Non-pigmented ciliary epithelial cell (primary cell): ENCODE measurements around the gene CSF2.

Source experiments
- DNase-seq: peaks from one replicate; pipeline ENCODE4 v3.0.0-alpha.2; 2010; ENCODE audit warnings: low read depth

The CSF2 gene

DNA sequence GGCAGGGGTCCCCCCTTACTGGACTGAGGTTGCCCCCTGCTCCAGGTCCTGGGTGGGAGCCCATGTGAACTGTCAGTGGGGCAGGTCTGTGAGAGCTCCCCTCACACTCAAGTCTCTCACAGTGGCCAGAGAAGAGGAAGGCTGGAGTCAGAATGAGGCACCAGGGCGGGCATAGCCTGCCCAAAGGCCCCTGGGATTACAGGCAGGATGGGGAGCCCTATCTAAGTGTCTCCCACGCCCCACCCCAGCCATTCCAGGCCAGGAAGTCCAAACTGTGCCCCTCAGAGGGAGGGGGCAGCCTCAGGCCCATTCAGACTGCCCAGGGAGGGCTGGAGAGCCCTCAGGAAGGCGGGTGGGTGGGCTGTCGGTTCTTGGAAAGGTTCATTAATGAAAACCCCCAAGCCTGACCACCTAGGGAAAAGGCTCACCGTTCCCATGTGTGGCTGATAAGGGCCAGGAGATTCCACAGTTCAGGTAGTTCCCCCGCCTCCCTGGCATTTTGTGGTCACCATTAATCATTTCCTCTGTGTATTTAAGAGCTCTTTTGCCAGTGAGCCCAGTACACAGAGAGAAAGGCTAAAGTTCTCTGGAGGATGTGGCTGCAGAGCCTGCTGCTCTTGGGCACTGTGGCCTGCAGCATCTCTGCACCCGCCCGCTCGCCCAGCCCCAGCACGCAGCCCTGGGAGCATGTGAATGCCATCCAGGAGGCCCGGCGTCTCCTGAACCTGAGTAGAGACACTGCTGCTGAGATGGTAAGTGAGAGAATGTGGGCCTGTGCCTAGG lies at the start of gene CSF2:
Gene CSF2 (plus strand): TSS at position 559 of the 783 bp plus-strand sequence. CDS start 35 bp downstream, at position 594.
- no peak for DNase-seq

DNA sequence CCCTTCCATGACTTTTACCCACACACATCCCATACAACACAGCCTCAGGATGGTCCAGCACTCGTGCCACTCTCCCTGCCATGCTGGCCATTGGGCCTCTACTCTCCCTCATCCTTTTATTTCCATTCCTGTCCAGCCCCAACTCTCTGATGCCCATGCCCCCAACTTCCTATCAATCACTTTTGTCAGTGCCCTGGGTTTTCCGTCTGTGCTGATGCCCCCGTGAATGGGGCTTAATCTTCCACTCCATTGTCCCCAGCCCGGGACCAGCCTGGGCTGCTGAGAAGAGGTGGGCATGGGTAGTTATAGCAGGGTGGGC lies 49.5 kb upstream of the CSF2 start:
- no peak for DNase-seq

DNA sequence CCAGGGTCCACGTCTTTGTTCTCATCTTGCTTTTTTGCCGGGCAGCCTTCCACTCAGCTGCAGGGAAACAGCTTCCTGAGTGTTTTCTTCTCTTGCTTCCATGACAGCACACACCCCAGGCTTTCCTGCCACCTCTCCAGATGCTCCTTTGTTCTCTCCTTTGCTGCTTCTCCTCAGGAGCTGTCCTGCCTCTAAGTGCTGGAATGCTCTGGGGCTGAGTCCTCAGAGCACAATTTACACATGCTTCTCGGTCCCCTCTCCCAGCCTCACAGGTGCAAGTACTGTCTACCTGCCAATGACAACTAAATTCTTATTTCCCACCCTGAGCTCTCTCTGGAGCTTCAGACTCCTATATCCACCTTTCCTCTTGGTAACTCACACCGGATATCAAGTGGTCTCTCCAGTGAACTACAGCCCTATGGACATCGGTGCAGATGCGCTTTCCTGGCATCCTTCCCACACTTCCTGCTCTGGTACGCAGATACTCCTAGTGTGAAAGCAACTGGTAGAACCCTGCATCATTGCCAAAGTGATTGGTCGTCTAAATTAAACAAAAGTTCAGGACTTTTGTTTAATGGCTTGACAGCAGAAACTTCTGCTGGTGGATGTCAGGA lies 48.7 kb upstream of the CSF2 start:
- DNase-seq, result no peak

DNA sequence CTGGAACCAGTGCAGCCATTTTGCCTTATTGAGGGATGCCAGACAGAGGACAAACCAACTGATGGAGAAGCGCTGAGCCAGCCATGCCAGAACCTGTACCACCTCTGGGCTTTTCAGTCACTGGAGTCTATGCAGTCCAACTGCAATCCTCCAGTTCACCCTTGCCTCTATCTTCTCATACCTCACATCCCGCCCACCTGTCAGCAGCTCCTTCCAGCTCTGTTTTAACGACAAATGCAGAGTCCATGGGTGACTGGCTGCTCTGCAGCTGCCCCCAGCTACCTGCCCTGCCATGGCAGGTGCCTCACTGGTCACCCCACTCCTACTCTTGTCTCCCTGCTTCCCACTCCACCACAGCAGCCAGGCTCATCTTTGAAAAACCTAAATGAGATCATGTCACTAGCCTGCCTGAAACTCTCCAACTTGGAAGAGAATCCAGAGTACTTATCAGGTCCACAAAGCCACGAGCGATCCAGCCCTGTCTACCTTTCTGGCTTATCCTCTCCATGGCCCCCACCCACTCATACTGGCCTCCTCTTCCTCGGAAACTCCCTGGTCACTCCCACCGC lies 48.1 kb upstream of the CSF2 start:
- DNase-seq, result no peak

DNA sequence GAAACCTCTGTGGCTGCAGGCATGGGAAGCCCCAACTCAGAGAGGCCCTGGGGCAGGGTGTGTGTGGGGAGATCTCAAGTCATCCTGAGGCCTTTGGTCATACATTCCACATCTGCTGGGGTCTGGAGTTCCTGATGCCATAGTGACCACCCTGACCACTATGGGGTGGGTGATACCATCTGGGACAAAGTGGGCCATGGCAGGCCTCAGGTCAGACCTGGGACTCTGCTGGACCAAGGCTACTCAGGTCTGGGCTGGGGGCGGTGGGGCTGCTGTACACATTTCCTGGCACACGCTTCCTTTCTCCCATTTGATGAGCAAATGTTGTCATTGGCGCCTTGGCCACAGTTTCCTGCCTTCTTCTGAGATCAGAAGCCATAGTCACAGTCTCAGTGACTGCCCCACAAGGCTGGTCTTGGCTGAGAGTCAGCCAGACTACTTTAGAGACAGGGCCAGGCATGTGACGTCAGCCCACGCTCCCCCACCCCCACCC lies 47.0 kb upstream of the CSF2 start:
- DNase-seq, result no peak

DNA sequence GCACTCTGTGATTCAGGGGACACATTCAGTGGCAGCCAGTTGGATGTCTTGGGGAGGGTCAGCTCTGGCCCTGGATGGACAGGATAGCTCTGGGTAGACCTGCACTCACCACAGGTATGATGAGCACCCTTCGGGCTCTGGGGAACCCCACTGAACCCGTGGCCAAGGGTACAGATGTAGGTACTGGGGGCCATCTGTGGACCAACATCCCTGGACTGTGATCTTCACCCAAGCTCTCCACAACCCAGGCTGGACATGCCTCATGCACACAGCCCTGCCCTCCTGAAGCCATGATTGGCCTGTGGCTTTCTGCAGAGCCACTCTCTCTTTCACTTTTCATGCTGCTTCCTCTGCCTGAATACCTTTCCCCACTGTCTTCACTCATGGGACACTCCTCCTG lies 46.6 kb upstream of the CSF2 start:
- DNase-seq, result no peak

DNA sequence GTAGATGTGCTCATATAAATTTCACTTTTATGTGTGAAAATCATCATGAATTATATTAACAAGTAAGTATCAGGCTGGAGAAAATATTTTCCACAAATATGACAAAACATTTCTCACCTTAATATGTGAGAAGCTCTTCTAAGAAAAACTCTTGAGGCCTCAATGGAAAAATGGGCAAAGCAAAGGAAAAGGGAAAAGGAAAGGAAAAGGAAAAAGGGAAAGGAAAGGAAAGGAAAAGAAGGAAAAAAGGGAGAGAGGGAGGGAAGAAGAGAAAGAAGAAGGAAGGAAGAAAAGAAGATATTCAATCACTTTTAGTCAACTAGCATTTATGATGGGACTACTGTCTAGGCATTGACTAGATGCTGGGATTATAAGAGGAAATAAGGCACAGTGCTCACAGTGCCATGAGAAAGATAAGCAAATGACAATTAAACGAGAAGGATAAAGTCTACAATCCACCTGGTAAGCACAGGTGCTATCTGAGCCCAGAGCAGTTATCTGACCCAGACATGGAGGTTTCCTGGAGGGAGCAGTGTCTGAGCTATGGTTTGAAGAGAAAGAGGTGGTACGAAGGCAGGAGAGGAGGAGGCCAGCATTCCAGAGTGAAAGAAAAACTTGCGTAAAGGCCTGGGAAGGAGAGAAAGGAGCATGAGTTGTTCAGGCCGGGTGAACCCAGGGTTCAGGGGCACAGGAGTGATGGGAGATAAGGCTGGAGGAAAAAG lies 43.8 kb upstream of the CSF2 start:
- DNase-seq, result no peak

DNA sequence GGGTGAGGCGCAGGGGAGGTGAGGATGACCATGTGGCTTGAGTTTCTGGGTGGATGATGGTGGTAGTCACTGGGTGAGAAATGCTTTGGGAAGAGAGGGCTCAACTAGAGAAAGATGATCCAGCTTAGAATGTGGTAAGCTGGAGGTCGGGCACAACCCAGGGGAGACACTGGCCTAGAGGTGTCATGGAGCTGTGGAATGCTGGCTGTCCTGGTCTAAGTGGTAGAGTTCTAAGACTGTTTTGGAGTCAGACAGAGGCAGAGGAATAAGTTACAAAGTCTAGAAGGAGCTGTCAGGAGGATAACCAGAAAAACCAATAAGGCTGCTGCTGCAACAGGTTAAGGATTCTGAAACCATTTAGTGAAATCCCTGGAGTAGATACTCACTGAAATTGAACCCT lies 43.0 kb upstream of the CSF2 start:
- no peak for DNase-seq

DNA sequence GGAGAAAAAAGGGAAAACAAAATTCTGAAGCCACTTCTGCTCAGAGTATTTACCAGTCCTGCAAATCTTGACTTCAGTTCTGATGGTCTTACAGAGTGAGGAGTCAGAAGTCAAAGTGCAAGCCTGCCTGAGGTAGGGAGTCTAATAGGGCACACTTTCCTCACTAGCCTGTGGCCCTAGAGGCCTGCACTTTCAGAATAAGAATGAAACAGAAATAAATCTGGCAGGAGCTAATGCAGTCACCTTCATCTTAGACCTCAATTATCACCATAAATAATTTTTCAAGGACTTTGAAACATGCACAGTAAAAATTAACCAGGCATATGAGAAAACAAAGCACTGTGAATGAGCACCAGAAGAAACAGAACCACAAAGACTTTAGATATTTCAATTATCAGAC lies 41.4 kb upstream of the CSF2 start:
- DNase-seq, result no peak

DNA sequence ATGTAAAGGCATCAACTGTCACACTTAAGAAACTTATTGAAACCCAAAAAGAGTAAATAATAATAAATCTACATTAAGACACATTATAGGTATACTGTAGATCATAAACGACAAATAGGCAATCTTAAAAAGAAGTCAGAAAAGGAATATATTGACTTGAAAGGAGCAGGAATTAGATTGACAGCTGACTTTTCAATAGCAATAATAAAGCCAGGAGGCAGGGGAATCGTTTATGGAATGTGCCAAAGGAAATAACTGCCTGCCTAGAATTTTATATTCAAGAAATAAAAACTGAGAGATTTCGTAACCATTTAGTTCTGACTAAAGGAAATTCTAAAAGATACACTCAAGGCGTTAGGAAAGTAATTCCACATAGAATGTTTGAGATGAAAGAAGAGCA lies 40.5 kb upstream of the CSF2 start:
- no peak for DNase-seq

DNA sequence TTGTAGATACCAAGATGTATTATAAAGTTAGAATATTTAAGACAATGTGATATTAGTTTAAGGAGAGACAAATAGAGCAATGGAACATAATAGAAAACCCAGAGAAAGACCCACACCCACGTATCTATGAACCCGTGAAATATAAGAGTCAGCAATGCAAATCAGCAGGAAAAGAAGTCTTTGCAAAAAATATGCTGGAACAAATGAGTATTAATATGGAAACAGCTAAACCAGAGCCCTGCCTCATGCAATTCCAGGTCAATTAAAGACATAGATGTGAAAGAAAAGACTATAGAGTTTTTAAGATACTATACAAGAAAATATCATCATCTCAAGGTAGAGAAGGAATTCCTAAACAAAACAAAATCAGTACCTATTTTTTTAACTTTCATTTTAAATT lies 36.2 kb upstream of the CSF2 start:
- no peak for DNase-seq

DNA sequence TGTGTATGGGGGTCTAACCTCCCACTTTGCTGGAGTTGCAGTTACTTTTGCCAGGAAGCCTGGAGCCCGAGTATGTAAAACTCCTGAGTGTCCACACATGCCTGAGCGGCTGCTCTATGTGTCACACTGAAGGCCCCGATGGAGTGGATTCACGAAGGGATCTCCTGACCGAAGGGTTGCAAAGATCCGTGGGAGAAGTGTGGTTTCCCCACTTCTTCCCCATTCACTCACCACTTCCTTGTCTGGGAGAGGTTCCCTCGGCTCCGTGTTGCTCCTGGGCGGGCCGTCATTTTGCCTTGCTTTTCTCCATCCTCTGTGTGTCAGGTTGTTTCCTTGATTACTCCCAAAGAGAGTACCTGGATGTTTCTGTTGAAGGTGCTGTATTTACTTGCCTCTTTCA lies 29.4 kb upstream of the CSF2 start:
- no peak for DNase-seq

DNA sequence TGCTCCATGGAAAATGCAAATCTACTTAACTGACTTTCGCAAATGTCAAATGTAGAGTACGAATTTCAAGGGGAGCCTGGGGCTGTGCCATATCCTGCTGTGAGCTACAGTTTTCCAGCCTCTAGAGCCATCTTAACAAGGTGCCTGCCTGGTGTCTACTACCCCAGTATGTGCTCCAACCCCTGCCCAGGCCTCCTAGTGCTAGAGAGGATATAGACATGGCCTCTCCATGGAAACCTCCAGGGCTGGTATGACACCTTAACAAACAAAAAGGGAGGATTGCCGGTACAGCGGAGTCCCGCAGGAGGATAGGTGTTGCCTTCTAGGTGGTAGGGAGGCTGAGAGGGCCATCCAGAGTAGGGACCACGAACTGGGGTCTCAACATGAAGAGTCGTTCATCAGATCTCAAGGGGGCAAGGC lies 26.7 kb upstream of the CSF2 start:
- no peak for DNase-seq

DNA sequence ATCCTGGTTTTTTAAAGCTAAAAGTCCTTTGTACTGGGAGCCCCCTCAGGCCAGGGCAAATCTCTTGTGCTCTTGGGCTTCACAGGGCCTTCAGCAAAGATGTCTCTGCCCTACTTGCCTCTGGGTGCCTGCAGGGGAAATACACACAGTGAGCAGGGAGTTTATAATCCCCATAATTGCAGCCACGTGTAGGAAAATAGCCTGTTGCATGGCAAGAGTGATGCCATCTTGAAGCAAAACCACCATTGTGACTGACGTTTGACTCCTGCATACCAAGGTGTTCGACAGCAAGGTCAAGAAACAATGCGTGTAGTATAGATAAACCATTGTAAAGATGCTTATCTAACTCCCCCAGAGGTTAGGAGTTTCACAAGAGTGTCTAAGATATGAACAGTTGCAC lies 24.5 kb upstream of the CSF2 start:
- DNase-seq, result no peak

DNA sequence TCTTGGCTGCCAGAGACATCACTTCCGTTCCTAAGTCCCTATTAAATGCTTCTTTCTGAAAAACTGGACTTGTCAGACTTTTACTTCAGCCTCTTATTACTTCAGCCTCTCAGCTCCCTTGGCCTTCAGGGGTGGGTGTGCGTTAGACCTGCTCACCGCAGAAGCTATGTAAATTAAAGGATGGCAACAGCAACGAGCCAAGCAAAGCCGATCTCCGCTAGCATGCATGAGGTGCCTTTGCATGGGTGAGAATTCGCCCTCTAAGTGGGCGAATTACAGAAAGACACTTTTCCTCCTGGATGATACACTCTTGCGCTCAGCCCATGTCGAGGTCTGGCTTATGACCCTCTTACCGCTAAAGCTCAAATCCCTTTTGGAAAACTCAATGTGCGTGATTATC lies 24.0 kb upstream of the CSF2 start:
- DNase-seq, result no peak

DNA sequence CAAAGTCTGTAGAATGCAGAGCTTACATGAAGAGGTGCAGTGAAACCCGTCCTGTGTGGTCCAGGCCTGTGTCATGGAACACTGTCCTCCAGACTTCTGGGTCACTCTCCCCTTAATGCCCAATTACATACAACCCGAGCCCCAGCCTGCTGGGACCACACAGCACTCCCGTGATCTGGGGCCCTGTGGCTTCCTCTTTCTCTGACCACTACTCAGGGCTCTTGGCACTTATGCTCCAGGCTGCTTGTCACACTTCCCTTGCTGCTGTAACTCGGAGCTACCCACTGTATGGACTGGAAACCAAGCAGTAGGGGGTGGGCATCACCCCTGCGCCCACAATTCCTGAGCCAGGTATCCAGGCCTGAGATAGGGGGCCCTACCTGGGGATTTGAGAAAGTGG lies 23.5 kb upstream of the CSF2 start:
- no peak for DNase-seq

DNA sequence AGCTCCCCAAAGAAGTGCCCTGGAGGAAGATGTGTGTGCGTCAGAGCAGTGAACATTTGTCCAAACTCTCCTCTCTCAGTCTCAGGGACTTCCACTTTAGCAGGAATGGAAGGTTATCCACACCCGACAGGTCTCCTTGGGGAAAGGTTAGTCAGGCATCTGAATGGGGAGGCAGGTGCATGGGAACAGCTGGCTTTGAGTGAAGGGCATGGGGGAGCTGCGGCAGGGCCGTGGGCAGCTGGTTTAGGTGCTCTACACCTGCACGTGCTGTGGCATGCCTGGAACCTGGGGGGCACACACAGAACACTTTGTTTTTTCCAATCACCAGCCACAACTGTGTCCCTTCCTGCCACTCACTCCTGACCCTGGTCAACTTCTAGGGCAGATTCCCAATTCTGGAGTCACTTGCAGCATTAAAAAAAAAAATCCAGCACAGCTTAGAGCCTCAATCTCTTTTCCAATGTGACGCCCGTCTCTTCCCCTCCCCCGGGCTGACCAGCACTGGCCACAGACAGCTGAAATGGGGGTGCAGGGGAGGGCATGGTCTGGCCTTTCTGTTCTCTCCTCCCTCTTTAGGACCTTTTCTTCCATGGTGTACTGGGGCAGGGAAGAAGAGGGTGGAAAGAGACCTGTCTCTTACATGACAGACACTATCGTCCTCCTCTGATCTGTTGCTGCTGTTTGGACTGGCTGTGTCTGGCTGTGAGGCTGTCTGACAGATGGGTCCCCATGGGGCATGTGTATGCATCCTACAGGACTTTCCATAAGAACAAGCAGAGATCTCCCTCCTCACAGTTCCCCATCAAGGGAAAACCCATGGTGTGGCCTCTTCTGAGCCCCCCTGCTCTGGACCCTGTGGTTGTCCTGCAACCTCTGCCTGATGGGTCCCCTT lies 22.7 kb upstream of the CSF2 start:
- no peak for DNase-seq

DNA sequence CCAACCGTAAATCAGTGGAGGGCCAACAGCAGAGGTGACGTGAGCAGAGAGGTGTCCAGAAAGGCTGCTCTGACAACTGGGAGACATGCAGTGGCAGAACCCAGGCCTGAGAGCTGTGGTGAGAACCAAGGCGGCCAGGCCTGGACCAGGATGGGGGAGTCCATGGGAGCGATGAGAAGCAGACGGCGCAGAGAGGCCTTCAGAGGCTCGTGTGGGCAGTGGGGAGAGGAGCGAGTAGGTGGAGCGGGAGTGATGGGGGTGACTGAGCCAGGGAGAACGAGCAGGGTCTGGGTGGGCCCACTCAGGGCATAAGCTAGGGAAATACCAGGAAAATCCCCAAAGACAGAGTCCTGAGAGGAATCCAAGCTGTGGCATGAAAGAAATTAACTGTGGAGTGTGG lies 21.1 kb upstream of the CSF2 start:
- no peak for DNase-seq

DNA sequence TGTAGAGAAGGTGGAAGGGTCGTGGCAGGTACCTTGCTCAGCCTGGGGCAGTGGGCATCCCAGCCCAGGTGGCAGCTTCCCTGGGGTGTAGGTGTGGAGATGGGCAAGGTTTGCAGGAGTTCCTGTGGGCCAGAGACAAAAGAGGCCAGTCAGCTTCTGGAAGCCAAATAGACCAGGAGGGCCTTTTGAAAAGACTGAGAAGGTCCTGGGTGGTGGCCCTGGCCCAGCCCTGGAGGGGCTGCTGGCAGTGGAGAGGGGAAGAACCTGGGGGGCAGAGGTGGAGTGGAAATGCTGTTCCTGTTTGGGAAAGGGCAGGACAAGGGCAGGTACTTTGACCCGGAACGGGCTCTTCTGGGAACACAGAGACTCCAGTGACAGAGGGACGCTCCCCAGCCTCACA lies 20.1 kb upstream of the CSF2 start:
- DNase-seq, result no peak

DNA sequence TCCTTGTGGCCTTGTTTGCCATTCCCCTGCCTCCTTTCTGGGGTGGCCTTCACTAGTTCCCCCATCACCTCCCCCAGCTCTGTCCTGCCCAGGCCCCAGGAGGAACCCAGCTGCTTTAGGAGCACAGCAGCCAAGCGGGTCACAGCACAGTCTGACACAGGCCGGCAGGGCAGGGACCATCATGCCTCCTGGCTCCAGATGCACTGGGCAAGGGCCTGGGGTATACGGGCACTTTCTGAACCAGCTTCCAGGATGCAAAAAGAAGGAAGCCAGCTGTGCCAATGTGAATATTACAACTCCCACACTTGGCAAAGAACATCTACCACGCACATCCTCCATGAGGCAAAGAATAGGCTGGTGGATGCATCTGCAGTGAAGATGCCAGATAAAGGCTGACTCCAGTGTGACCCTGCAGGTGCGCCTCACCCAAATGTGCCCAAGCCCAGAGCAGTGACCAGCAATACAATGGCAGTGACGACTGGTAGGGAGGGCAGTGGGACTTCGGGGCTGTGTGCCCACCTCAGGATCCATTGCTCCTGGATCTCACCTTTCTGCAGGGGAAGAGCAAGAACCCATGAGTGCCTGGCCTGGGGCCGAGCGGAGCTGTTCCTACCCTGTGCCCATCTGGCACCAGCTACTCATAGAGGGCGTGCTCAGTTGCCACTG lies 19.4 kb upstream of the CSF2 start:
- DNase-seq, result no peak

DNA sequence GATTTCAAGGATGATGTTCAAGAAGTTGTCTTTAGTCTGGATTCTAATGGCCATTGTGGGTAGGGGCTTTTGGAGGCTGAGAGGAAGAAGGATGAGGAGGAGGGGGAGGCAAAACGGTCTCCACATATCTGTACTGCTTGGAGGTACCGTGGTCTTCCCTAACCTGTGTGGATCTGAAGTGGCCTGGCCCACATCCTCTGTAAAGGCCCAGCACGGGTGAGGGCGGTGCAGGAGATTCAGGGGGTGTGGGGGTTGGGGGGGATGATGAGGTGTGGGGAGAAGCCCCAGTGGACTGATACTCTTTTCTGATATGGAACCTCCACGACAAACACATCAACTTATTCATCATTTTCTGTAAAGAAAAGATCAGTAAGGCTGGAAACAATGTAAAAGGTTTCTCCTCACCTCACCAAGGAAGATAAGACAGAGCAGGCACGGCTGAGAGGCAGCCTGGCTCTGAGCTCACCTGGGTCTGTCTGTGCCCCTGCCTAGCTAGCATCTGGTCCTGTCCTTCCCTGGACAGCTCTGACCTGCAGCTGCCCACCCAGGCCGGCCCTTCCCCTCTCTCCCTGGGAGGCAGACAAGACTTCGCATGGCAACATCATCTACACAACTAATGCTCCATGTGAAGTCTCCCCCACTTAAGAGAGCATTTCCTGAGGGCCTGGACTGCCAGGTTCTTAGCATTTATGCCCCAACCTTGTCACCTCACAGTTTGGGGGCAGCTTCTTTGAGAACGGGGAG lies 18.7 kb upstream of the CSF2 start:
- DNase-seq, result no peak
